Small intestine (tissue), 7 donors: Measurements from ENCODE around the gene AKR1B15. TPM values are rescaled to one million over a fixed set of nuclear protein-coding genes. Genes with fewer than 3 reads are reported as not detected.
A peak's percentile ranks its signal among the peaks of the same experiment; 100 is the strongest.
"Not testable (repeated sequence)": the region's sequence is repeated elsewhere in the genome, so short reads cannot be mapped to it uniquely, and the experiment has no call there.

ENCODE experiments used
- DNase-seq, 2 donors: peaks; one replicate each; pipeline versions ENCODE4 v3.0.0 to v3.0.0-alpha.2; 2013
- FAIRE-seq: peaks from 2 replicates; lab custom pipeline; 2012; peaks lifted over from hg19 to GRCh38; lab: Jason Lieb, UNC
- H3K27ac ChIP-seq, 3 donors: one replicate each; pipeline ENCODE4 v1.5.1; 2013; ENCODE audit warnings: low read length in 2 of 3, mild to moderate bottlenecking in 2 of 3, control low read depth in 1 of 3, inconsistent platforms in 1 of 3, low read depth in 1 of 3, moderate library complexity in 1 of 3
- H3K27me3 ChIP-seq, 3 donors: one replicate each; pipeline ENCODE4 v1.6.1; 2013; ENCODE audit warnings: low read length in 3 of 3, inconsistent platforms in 1 of 3; ENCODE audit not compliant: control insufficient read depth in 3 of 3, insufficient read depth in 3 of 3
- H3K36me3 ChIP-seq, 3 donors: one replicate each; pipeline ENCODE4 v1.6.1; 2013; ENCODE audit warnings: low read length in 3 of 3, inconsistent platforms in 1 of 3, low read depth in 1 of 3, mild to moderate bottlenecking in 1 of 3, moderate library complexity in 1 of 3; ENCODE audit not compliant: control insufficient read depth in 3 of 3, insufficient read depth in 2 of 3
- H3K4me1 ChIP-seq, 3 donors: one replicate each; pipeline ENCODE4 v1.6.1; 2013; ENCODE audit warnings: low read length in 2 of 3, inconsistent platforms in 1 of 3, low read depth in 1 of 3, mild to moderate bottlenecking in 1 of 3, moderate library complexity in 1 of 3; ENCODE audit not compliant: control insufficient read depth in 3 of 3, insufficient read depth in 2 of 3
- H3K4me3 ChIP-seq, 3 donors: one replicate each; pipeline ENCODE4 v1.5.1; 2013; ENCODE audit warnings: low read length in 3 of 3, control low read depth in 1 of 3, inconsistent platforms in 1 of 3, low read depth in 1 of 3, mild to moderate bottlenecking in 1 of 3, moderate library complexity in 1 of 3
- H3K9me3 ChIP-seq, 2 donors: one replicate each; pipeline ENCODE4 v1.6.1; 2013; ENCODE audit warnings: low read depth in 1 of 2, low read length in 1 of 2; ENCODE audit not compliant: control insufficient read depth in 2 of 2, insufficient read depth in 1 of 2
- WGBS, 3 donors: extraction: QIAGEN DNeasy Blood & Tissue Kit; methylation state at CpG; one replicate each; pipeline ENCODE4 v1.1.7; 2013; 5-methylcytosine and 5-hydroxymethylcytosine counted together
- polyA plus RNA-seq, 4 donors: library from polyadenylated mRNA; stranded (reverse) in 3 of 4; unstranded in 1 of 4; fragments of 200-250 nt in 3 of 4; fragments of 120-200 nt in 1 of 4; gene quantifications; one replicate each; pipeline versions ENCODE4 v1.2.1 to v1.2.3, GENCODE V29; 2013
- donor health status: healthy with polysubstance abuse.
- donor health status: control.
- donor health status: control.
- donor health status: Bipolar disorder and iron deficiency.
- donor health status: healthy.

The AKR1B15 gene
- polyA plus RNA-seq, 4 donors: 0.49 TPM; not detected in 3

DNA sequence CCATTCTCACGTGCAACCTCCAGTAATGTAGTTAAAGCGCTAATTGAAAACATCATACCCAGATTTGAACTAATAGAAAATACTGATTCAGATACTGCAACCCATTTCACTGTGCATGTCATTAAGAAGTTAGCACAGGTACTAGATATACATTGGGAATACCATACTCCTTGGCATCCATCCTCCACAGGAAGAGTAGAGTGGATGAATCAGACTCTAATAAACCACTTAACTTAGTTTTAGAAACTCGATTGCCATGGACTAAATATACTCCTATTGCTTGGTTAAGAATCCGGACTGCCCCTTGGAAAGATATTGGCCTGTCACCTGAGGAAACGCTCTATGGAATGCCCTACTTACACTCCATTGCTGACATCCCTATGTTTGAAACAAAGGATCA lies 9.5 kb downstream of the AKR1B15 start:
- WGBS, 3 donors: 88 to 90% (median 90%) methylated on average over 5 of the region's 5 CpGs

GRCh38 chr7:134561616-134562015 lies 12.7 kb downstream of the AKR1B15 start:
- H3K27me3 ChIP-seq: peaks cover 0 to 10% (median 0%) of the 10 kb centered on the region in 3 donors
- WGBS, 3 donors: 70 to 88% (median 84%) methylated on average over 4 to 5 of the region's 5 CpGs
- H3K4me3 ChIP-seq, H3K4me1 ChIP-seq, H3K9me3 ChIP-seq, FAIRE-seq, H3K36me3 ChIP-seq, DNase-seq, H3K27ac ChIP-seq: not testable (repeated sequence)

More for the DNA sequence above, 9.5 kb downstream of the AKR1B15 start:
- Histone ChIP-seq H3K27ac (no peak overlapping the region), H3K4me3 (no peak overlapping the region), H3K9me3 (no peaks in the 10 kb centered on the region), H3K27me3 (peaks cover 0 to 10% (median 0%) of the 10 kb centered on the region in 3 donors), H3K4me1 (no peaks in the 10 kb centered on the region), H3K36me3 (no peaks in the 10 kb centered on the region)
- DNase-seq: no peak
- no peak for FAIRE-seq

GRCh38 chr7:134562136-134562535 lies 13.2 kb downstream of the AKR1B15 start:
- Histone ChIP-seq H3K27ac (no peak overlapping the region), H3K9me3 (no peaks in the 10 kb centered on the region), H3K36me3 (no peaks in the 10 kb centered on the region), H3K27me3 (peaks cover 0 to 10% (median 0%) of the 10 kb centered on the region in 3 donors), H3K4me3 (no peak overlapping the region), H3K4me1 (no peaks in the 10 kb centered on the region)
- no peak for FAIRE-seq
- no peak for DNase-seq
- WGBS, 3 donors: 75 to 86% (median 84%) methylated on average over 6 of the region's 6 CpGs

GRCh38 chr7:134563398-134563749 lies 14.5 kb downstream of the AKR1B15 start:
- not testable (repeated sequence) for H3K27me3 ChIP-seq, DNase-seq, H3K27ac ChIP-seq, H3K4me1 ChIP-seq, H3K9me3 ChIP-seq, H3K36me3 ChIP-seq, H3K4me3 ChIP-seq, FAIRE-seq
- 79 to 84% (median 82%) methylated on average over 2 of the region's 2 CpGs for WGBS, 3 donors

DNA sequence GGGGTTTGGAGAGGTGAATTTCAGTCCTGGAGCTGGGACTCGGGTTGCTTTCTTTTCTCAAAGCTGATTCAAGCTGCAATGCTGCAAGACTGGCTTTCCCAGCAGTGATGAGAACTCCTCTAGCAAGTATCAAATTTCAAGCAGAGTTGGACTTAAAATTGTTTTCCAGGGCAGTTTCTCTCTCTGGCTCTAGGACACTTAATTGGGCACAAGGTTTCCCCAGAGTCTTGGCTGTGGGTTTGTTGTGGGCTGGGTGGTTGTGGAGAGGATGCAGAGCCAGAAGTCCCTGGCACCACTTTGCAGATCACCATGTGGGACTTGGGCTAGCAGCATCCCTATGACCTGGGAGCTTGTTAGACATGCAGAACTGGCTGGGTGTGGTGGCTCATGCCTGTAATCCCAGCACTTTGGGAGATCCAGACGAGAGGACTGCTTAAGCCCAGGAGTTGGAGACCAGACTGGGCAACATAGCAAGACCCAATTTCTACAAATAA lies 16.8 kb downstream of the AKR1B15 start:
- Histone ChIP-seq H3K4me1 (no peaks in the 10 kb centered on the region), H3K36me3 (no peaks in the 10 kb centered on the region), H3K4me3 (no peak overlapping the region), H3K27me3 (peaks cover 0 to 2% (median 0%) of the 10 kb centered on the region in 3 donors), H3K9me3 (peaks cover 0 to 15% of the 10 kb centered on the region in 2 donors), H3K27ac (no peak overlapping the region)
- DNase-seq (no peak), FAIRE-seq (no peak)
- whole genome bisulfite sequencing, 3 donors: 60 to 73% (median 60%) methylated on average over 2 of the region's 2 CpGs

GRCh38 chr7:134567368-134567767 lies 18.5 kb downstream of the AKR1B15 start:
- Histone ChIP-seq H3K27me3 (peaks cover 0 to 2% (median 0%) of the 10 kb centered on the region in 3 donors), H3K36me3 (no peaks in the 10 kb centered on the region), H3K4me3 (no peak overlapping the region), H3K4me1 (no peaks in the 10 kb centered on the region), H3K9me3 (peaks cover 0 to 19% of the 10 kb centered on the region in 2 donors), H3K27ac (no peak overlapping the region)
- DNase-seq (no peak), FAIRE-seq (no peak)
- 53 to 72% (median 54%) methylated on average over 3 of the region's 3 CpGs for WGBS, 3 donors

DNA sequence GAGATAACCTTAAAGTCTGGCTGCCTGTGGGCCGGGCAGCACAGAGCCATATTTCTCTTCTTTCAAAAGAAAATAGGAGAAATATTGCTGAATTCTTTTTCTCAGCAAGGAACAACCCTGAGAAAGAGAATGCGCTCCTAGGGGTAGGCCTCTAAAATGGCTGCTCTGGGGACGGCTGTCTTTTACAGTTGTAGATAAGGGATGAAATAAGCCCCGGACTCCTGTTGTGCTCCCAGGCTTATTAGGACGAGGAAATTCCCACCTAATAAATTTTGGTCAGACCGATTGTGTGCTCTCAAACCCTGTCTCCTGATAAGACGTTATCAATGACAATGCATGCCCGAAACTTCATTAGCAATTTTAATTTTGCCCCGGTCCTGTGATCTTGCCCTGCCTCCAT lies 21.1 kb downstream of the AKR1B15 start:
- not testable (repeated sequence) for H3K36me3 ChIP-seq, FAIRE-seq, DNase-seq, H3K4me1 ChIP-seq, H3K27me3 ChIP-seq, H3K4me3 ChIP-seq, H3K27ac ChIP-seq
- peaks cover 0 to 19% of the 10 kb centered on the region in 2 donors for H3K9me3 ChIP-seq
- WGBS, 3 donors: 59 to 88% (median 67%) methylated on average over 9 of the region's 9 CpGs

- Histone ChIP-seq H3K36me3 (no peaks in the 10 kb centered on the region), H3K27me3 (peaks cover 0 to 2% (median 0%) of the 10 kb centered on the region in 3 donors), H3K4me3 (no peak overlapping the region), H3K4me1 (no peaks in the 10 kb centered on the region), H3K9me3 (peaks cover 0 to 19% of the 10 kb centered on the region in 2 donors), H3K27ac (peak overlapping the region in 1 of 3 donors; percentile 70)
- FAIRE-seq (no peak), DNase-seq (peak; percentile 24 to 92)
- WGBS, 3 donors: 26 to 70% (median 30%) methylated on average over 2 of the region's 2 CpGs
Observed at GRCh38 chr7:134571101-134571500, 22.2 kb downstream of the AKR1B15 start.
